Activated CD4-positive, alpha-beta memory T cell treated with anti-CD3 and anti-CD28 coated beads for 36 hours (primary cell): Measurements from ENCODE around the gene LRRC55. TPM values are rescaled to one million over a fixed set of nuclear protein-coding genes. Genes with fewer than 3 reads are reported as not detected.

Experiments
- CTCF ChIA-PET: fragments of 350-600 bp; sonication (Branson Sonifier 250); formaldehyde crosslinking; loops from one replicate; lab custom pipeline; 2021; ENCODE audit warnings: antibody characterized with exemption, inconsistent platforms; lab: Charles Lee
- POLR2A ChIA-PET: fragments of 350-600 bp; sonication (Branson Sonifier 250); formaldehyde crosslinking; loops from one replicate; lab custom pipeline; 2021; ENCODE audit warnings: antibody characterized with exemption; lab: Charles Lee
- DNase-seq: peaks from one replicate; pipeline ENCODE4 v3.0.0-alpha.2; 2020
- H3K27ac Mint-ChIP-seq: one replicate; pipeline ENCODE4 v1.8.0; 2021; ENCODE audit warnings: mixed read lengths
- H3K27me3 Mint-ChIP-seq: one replicate; pipeline ENCODE4 v1.8.0; 2021; ENCODE audit warnings: mixed read lengths
- H3K36me3 Mint-ChIP-seq: one replicate; pipeline ENCODE4 v1.8.0; 2021; ENCODE audit warnings: mixed read lengths
- H3K4me1 Mint-ChIP-seq: one replicate; pipeline ENCODE4 v1.8.0; 2021; ENCODE audit warnings: low read depth, mixed read lengths
- H3K4me3 Mint-ChIP-seq: one replicate; pipeline ENCODE4 v1.8.0; 2021; ENCODE audit warnings: mild to moderate bottlenecking, mixed read lengths
- H3K9me3 Mint-ChIP-seq: one replicate; pipeline ENCODE4 v1.8.0; 2021; ENCODE audit warnings: mixed read lengths
- intact Hi-C: fragments of 100-400 bp; cut with micrococcal nuclease; formaldehyde crosslinking; loops from one replicate; pipeline ENCODE4 v1.15.1; 2023
- total RNA-seq, 2 experiments: library from RNA; stranded (reverse); gene quantifications; one replicate each; pipeline ENCODE4 v1.2.3, GENCODE V29; 2021

The LRRC55 gene
- total RNA-seq, 2 experiments from 2014 or later = not detected

DNA sequence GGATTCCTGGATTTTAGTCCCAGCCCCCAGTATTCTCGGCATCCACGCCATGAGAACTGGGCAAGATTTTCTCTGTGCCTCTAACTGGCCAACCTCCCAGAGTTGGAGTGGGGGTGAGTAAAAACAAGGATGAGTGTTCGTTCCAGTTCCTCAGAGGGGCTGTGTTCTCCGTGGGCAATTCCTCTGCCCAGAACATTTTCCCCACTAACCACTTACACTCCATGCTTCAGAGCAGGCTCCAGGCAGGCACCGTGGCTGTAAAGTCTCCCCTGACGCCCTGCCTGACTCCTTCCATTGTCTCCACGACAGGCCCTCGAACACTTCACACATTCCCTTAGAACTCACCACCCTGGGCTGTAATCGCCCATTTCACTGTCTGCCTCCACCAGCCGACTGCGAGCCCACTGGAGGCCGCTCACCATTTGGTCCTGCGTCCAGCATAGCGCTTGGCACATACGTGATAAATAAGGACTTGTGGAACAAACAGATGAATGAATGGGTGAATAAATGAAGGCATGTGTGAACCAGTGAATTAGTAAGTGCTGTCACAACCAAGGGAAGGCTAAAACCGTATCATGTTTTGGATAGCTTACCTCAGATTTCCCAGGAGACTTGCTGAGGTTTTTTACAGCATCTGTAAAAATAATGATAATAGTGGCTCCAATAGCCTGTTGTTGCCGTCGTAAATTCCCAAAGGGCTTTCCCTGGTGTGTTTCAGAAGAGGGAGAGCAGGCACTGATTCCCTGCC is 49.2 kb downstream of the LRRC55 start:
- Mint-ChIP-seq H3K9me3 (no peaks in the 10 kb centered on the region), H3K36me3 (no peaks in the 10 kb centered on the region), H3K27me3 (peaks cover 32% of the 10 kb centered on the region), H3K4me3 (no peak overlapping the region), H3K27ac (no peak overlapping the region), H3K4me1 (no peaks in the 10 kb centered on the region)
- ChIA-PET CTCF (no interaction called here), POLR2A (no interaction called here)
- DNase-seq = no peak
- intact Hi-C loops = no loop called here

DNA sequence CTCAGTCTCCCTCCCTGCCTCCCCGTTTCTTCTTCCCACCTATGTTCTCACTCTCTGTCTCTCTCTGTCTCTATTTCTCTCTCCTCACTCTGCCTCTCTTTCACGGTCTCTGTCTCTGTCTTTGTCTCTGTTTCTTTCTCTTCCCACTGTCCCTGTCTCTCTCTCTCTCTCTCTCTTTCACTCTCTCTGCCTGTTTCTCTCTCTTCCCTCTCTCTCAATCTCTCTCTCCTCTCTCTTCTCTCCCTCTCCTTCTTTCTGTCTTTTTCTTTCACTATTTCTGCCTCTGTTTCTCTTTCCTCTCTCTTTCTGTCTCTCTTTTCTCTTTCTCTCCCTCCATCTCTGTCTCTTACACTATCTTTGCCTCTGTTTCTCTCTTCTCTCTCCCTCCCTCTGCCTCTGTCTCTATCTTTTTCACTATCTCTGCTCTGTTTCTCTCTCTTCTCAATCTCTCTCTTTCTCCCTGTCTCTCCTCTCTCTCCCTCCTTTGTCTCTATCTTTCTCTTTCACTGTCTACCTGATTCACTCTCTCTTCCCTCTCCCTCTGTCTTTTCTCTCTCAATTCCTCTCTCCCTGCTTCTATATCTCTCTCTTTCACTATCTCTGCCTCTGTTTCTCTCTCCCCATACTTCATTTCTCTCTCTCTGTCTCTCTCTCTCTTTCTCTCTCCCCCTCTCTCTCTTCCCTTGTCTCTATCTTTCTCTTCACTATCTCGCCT is 49.9 kb downstream of the LRRC55 start:
- H3K36me3 Mint-ChIP-seq = no peaks in the 10 kb centered on the region
- CTCF ChIA-PET = no interaction called here

DNA sequence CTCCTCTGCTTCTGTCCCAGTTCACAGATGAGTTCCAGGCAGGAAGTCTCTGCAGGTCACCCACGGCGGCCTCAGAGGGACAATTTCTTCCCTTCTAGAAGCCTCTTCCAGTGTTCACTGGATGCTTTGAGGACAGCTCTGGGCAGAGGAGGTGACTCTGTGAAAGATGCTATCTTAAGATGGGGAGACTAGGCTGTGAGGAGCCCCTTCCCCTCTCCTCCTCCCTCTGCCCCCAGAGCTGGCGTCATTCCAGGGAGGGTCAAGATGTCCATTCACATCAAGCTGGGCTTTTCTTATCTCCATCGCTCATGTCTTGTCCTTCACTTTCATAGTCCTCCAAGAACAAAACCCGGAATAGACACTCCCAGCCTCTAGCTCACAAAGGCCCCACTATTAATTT is 51.9 kb downstream of the LRRC55 start:
- ChIA-PET CTCF (interaction anchor here (1.9 kb wide), 1 partner anchor 16 kb away, joined by 9 read pairs; no protein-coding TSS in a partner anchor), POLR2A (no interaction called here)
- DNase-seq = no peak
- peaks cover 2% of the 10 kb centered on the region for H3K4me1 Mint-ChIP-seq
- H3K9me3 Mint-ChIP-seq = no peaks in the 10 kb centered on the region
- H3K4me3 Mint-ChIP-seq = no peak overlapping the region
- intact Hi-C loops = no loop called here
- no peak overlapping the region for H3K27ac Mint-ChIP-seq
- H3K36me3 Mint-ChIP-seq = no peaks in the 10 kb centered on the region
- H3K27me3 Mint-ChIP-seq = peaks cover 43% of the 10 kb centered on the region

More for the DNA sequence above, 49.9 kb downstream of the LRRC55 start:
- DNase-seq = no peak
- intact Hi-C loops = no loop called here
- POLR2A ChIA-PET = no interaction called here
- H3K9me3 Mint-ChIP-seq = no peaks in the 10 kb centered on the region
- peaks cover 36% of the 10 kb centered on the region for H3K27me3 Mint-ChIP-seq
- no peak overlapping the region for H3K4me3 Mint-ChIP-seq
- H3K4me1 Mint-ChIP-seq = no peaks in the 10 kb centered on the region
- H3K27ac Mint-ChIP-seq = no peak overlapping the region

DNA sequence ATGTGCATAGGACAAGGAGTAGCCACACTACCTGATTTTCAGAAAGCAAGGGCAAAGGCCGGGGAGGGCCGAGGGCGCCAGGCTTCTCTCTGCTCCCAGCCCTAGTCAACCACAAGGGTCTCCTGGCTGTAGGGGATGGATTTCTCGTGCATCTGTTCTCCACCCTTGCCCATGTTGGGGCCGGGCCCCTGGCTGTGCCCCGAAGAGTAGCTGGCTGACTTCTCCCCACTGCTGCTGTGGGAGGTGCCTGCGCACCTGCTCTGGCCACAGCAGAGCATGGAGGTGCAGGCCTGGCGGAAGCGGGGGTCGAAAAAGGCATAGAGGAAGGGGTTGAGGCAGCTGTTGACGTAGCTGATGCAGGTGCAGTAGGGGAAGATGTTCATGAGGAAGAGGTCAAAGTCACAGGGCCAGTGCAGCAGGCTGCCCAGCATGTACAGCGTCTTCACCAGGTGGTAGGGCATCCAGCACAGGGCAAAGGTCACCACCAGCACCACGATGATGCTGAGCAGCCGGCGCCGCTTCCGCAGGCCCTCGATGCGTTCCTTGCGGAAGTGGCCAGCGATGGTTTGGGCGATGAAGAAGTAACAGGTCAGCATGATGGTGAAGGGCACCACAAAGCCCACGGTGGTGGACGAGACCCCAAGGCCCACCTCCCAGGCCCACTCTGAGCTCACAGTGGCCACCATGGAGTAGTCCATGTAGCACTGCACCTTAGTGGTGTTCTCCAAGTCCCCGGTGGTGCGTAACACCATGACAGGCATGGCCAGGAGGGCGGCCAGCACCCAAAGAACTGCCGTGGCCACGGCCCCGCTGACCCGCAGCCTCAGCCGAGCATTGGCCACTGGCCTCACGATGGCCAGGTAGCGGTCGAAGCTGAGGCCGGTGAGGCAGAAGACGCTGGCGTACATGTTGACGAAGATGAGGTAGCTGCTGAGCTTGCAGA is 54.3 kb downstream of the LRRC55 start:
- Mint-ChIP-seq H3K27me3 (peaks cover 41% of the 10 kb centered on the region), H3K4me1 (peaks cover 2% of the 10 kb centered on the region), H3K36me3 (no peaks in the 10 kb centered on the region), H3K27ac (no peak overlapping the region), H3K4me3 (no peak overlapping the region), H3K9me3 (no peaks in the 10 kb centered on the region)
- POLR2A ChIA-PET = no interaction called here
- intact Hi-C loops = no loop called here
- CTCF ChIA-PET = no interaction called here
- DNase-seq = no peak

DNA sequence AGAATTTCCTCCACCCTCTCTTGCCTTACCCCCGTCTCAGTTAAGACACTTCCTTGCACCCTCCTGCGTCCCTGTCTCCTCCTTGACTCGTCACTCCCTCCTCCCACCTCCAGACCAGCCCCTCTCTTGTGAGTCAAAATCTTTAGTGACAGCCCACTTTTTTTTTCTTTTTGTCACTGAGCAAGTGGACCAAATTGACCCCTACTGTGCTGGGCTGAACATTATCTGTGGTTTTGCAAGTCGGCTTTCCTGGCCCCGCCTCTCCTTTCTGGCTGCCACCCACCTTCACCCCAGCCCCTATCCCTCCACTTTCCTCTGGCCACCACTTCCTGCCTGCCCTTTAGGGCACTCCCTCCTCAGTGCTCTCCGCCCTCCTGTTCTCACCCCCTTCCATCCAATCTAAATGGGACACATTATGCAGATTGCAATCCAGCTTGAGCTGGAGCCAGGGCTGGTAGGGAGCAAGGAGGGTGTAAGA is 55.5 kb downstream of the LRRC55 start, which contains the start of gene APLNR:
Gene APLNR, minus strand, starts transcription at position 47 of the 478 bp plus-strand sequence. CDS start 246 bp downstream, outside the sequence.
- ChIA-PET POLR2A (no interaction called here), CTCF (no interaction called here)
- peaks cover 2% of the 10 kb centered on the region for H3K4me1 Mint-ChIP-seq
- no peaks in the 10 kb centered on the region for H3K9me3 Mint-ChIP-seq
- no peak within 1 kb of the TSS for H3K4me3 Mint-ChIP-seq
- H3K36me3 Mint-ChIP-seq = no peaks in the 10 kb centered on the region
- intact Hi-C loops = no loop called here
- H3K27me3 Mint-ChIP-seq = peaks cover 34% of the 10 kb centered on the region
- DNase-seq = no peak
- H3K27ac Mint-ChIP-seq = no peak within 1 kb of the TSS

DNA sequence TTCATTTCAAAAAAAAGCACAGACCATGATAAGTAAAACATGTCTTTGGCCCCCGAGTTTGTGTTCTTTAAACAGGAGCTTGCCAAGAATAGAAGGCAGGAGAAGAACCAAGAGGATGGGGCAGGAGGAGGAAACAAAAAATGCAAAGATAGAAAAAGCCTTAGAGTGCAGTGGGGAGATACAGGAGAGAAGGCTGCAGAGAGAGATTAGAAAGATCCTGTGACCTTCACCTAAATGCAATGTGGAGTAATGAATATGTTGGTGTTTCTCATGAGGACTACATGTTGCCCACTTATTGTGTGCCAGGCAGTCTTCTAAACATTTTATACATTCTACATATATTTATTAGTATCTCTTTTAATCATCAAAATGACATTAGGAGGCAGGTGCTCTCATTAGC is 57.6 kb downstream of the LRRC55 start:
- POLR2A ChIA-PET = no interaction called here
- H3K4me3 Mint-ChIP-seq = no peak overlapping the region
- H3K4me1 Mint-ChIP-seq = peaks cover 2% of the 10 kb centered on the region
- intact Hi-C loops = no loop called here
- no peak overlapping the region for H3K27ac Mint-ChIP-seq
- CTCF ChIA-PET = interaction anchor here (3.1 kb wide), 1 partner anchor 10 kb away, joined by 23 read pairs; no protein-coding TSS in a partner anchor
- H3K9me3 Mint-ChIP-seq = no peaks in the 10 kb centered on the region
- H3K27me3 Mint-ChIP-seq = peaks cover 20% of the 10 kb centered on the region
- no peak for DNase-seq
- H3K36me3 Mint-ChIP-seq = no peaks in the 10 kb centered on the region

DNA sequence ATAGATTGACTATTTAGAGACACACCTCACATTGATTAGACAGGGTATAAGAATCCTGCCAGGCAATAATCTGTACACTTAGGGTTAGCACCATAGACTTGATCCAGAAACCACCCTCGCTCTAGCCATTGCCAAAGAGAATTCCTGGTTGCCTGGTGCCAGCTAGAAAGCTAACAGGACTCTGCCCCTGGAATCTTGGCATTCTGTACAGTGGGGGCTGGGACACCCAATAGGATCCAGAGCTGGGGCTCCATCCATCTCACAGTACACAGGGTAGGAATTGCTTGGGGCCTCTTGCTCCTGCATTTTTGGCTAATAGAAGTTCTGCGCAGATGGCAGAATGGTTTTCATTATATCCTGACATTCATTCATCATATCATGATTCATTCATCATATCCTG is 58.3 kb downstream of the LRRC55 start:
- CTCF ChIA-PET = interaction anchor here (3.1 kb wide), 1 partner anchor 10 kb away, joined by 23 read pairs; no protein-coding TSS in a partner anchor
- Mint-ChIP-seq H3K4me3 (no peak overlapping the region), H3K4me1 (peaks cover 2% of the 10 kb centered on the region), H3K36me3 (no peaks in the 10 kb centered on the region), H3K27ac (no peak overlapping the region), H3K27me3 (peaks cover 17% of the 10 kb centered on the region), H3K9me3 (no peaks in the 10 kb centered on the region)
- POLR2A ChIA-PET = no interaction called here
- intact Hi-C loops = loop anchor here (10.0 kb wide), 1 partner anchor 235 kb away; no protein-coding TSS in a partner anchor
- no peak for DNase-seq

DNA sequence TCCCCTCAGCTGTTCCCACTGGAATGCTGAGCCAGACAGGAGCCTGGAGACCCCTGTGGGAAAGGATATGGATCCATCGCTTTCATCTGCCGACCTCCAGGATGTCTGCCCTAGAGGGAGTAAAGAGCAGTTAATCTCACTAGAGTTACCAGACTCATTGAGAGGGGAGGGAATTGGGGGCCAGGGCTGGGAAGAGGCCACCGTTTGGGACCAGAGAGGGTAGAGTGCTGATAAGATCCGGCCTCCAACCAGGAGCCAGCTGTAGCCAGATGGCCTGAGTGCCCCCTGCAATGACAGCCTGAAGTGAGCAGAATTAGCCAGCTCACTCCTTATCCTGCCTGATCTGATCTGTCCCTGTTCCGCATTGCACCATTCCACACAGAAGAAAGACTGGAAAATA is 59.0 kb downstream of the LRRC55 start:
- Mint-ChIP-seq H3K9me3 (no peaks in the 10 kb centered on the region), H3K27ac (no peak overlapping the region), H3K4me1 (peaks cover 2% of the 10 kb centered on the region), H3K4me3 (no peak overlapping the region), H3K27me3 (peaks cover 16% of the 10 kb centered on the region), H3K36me3 (no peaks in the 10 kb centered on the region)
- DNase-seq = no peak
- intact Hi-C loops = loop anchor here (10.0 kb wide), 1 partner anchor 236 kb away; no protein-coding TSS in a partner anchor
- POLR2A ChIA-PET = no interaction called here
- CTCF ChIA-PET = interaction anchor here (1.0 to 3.1 kb wide), 2 partner anchors 9 to 11 kb away, joined by 3 to 23 read pairs; no protein-coding TSS in a partner anchor

Other genes with a start within 250 kb of the LRRC55 start
- gene OR5AK2, start 193.0 kb upstream of the LRRC55 start, total RNA-seq = not detected
- gene APLNR, start 55.3 kb downstream of the LRRC55 start, total RNA-seq = not detected
- gene TNKS1BP1, start 143.0 kb downstream of the LRRC55 start, total RNA-seq = 10 to 100 TPM; 14.0 to 15.1 TPM
- gene SSRP1, start 153.9 kb downstream of the LRRC55 start, total RNA-seq = 100 to 1,000 TPM; 256 to 262 TPM
- gene P2RX3, start 156.4 kb downstream of the LRRC55 start, total RNA-seq = not detected
- not detected for gene PRG3, start 199.2 kb downstream of the LRRC55 start, total RNA-seq
- gene PRG2, start 208.7 kb downstream of the LRRC55 start, total RNA-seq = 1 to 10 TPM; 1.8 to 2.2 TPM
- gene SLC43A3, start 245.2 kb downstream of the LRRC55 start, total RNA-seq = 100 to 1,000 TPM; 170 to 186 TPM